CD4-positive, alpha-beta T cell treated with Interleukin-6 for 4 hours (primary cell): ENCODE measurements around the gene RPTOR.
A peak's percentile ranks its signal among the peaks of the same experiment; 100 is the strongest.
"Not testable (repeated sequence)": the region's sequence is repeated elsewhere in the genome, so short reads cannot be mapped to it uniquely, and the experiment has no call there.

Source experiments
- DNase-seq: peaks from one replicate; pipeline ENCODE4 v3.0.0-alpha.2; 2020; ENCODE audit warnings: mixed read lengths

RPTOR gene

DNA sequence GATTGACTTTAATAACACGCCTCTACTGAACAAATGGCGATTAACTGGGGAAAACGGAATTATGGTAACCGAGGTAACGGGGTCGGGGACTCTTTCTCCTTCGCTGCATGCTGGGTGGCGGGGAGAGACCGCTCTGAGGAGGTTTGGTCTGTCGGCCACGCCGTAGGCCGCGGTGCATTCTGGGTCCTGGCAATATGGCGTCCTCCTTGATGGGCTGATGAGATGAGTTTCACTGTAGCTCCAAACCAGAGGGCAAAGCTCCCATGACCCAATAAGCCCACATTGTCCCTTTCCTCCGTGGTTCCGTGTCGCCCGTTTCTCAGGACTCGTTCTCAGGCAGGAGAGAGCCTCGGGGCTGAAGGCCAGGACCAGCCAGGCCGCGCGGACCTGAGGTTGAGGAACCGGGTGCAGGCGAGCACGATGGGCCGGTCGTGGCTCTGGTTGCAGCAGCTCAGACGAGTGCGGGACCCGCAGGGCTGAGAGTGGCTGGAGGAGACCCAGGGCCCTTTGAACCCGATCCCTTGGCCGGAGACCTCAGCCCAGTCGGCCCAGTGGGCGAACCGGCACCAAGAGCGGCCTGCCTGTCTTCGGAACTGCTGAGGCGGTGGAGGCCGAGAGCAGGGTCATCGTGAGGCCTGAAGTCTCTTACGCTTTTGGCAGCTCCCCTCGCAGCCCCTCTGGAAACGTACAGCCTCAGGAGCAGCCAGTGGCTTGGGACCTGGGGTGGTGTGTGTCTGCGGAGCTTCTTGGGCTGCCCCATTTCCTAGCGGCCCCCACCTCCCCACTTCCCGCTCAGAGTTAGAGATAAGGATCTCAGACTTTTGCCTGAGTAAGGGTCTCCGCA is at the start of gene RPTOR:
TSS of gene RPTOR (plus strand) at position 184 of the 844 bp plus-strand sequence. CDS start 792 bp downstream, outside the sequence.
- peak; percentile 89 for DNase-seq

- no peak for DNase-seq
Observed at GRCh38 chr17:80497726-80498241, 46.9 kb upstream of the RPTOR start.

GRCh38 chr17:80498242-80498919 is 46.3 kb upstream of the RPTOR start:
- DNase-seq, result no peak

DNA sequence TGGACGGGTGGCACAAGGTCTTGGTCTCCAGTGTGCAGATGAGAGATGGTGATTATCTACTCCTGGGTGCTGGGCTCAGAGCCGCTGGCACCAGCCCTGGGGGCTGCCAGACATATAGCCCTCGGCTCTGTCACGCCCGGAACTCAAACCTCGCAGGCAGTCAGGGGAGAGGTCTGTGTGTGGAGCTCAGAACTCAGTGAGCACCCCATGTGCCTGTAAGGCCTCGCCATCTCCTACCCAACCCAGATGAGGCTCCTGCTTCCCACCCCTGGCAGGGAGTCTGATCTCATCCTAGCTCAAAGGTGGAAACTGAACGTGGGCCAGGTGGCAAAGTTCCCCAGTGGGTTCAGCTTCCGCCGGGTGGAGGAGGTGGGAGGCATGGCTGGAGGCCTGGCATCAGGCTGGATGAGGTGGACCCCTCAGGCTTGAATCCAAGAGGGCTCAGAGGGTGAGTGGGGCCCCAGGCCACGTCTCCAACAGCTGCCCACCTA is 45.7 kb upstream of the RPTOR start:
- no peak for DNase-seq

GRCh38 chr17:80499560-80499959 is 45.1 kb upstream of the RPTOR start:
- no peak for DNase-seq

DNA sequence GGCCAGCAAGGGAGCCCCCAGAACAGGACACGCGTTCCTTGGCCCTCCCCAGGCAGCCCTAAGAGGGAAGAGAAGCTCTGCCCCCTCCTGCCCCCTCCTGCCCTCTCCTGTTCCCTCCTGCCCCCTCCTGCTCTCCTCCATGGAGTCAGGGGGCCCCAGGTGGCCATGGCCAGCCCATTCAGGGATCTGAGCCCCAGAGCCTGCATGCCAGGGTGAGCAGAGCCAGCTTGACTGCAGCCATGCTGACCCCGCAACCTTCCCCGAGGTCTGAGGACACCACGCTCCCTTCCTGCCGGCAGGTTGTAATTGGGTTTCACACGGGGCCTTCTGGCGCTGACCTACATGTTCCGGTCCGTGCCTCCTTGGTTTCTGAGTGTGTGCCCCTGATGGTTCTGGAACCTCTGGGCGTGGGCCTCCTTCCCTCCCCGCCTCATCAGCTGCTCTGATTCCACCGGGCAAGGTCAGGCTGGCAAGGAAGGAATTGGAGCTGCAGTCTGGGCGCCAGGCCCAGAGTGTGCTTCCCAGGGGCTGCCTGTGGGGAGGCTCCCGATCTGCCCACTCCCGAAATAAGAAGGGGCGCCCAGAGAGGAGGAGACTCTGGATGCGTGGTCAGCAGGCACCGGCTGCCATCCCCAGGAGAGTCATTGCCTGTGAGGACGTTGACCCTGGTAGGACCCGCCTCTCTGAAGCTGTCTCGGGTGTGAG is 44.5 kb upstream of the RPTOR start:
- no peak for DNase-seq

DNA sequence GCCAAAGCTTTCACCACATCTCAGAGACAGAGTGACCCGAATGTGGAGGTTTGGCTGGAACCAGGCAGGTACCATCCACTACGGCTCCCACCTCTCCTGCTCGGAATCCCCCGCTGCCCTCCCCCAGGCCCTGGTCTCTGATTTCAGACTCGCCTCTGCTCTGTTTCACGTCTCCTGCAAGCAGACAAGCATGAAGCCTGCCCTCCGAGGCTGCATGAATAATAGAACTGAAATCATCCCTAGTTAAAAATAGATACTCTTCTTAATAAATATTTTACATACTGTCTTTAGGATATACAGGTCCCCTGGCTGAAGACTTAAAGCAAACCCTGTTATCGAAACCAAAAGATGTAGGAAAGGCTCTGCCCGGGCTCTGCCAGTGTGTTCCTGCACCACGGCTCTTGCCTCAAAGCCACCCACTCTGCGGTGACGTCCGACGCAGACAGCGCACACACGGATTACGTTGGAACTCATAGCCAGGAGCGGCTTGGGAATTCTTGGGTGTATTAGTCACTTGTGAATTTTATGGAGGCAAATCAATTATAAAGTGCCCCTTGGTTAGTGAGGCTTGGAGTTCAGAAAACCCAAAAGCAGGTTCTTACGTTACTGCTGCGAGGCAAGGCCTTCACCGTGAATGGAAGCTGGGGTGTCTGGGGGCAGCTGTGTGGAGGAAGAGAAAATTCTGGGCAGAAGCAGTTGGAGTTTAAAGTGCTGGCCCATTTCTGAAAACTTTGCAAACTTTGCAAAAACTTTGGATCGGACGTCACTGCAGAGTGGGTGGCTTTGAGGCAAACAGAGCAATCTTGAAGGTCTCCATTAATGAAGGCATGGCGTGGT is 42.7 kb upstream of the RPTOR start:
- DNase-seq, result no peak

DNA sequence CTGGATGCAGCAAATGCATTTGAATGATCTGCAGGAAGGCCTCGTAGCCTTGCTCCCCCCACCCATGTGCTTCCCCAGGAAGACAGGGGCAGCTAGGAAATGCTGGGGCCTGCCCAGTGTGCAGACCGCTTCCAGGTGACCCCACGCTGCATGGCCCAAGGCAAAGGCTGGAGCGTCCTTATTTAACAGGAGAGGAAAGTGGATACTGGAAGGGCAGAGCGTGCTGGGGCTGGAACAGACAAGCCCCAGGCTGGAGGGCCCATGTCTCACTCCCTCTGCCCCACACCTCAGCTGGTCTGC is 42.1 kb upstream of the RPTOR start:
- DNase-seq, result no peak

GRCh38 chr17:80503031-80503430 is 41.6 kb upstream of the RPTOR start:
- DNase-seq, result no peak

GRCh38 chr17:80503921-80504320 is 40.7 kb upstream of the RPTOR start:
- DNase-seq, result no peak

GRCh38 chr17:80504686-80505413 is 39.8 kb upstream of the RPTOR start:
- DNase-seq, result no peak

DNA sequence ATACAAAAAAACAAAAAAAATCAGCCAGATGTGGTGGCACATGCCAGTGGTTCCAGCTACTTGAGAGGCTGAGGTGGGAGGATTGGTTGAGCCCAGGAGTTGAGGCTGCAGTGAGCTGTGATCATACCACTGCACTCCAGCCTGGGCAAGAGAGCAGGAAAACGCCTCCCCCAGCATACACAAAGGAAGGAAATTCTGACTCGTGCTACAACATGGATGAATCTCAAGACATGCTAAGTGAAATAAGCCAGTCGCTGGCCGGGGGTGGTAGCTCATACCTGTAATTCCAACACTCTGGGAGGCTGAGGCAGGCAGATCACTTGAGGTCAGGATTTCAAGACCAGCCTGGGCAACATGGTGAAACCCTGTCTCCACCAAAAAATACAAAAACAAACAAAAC is 37.5 kb upstream of the RPTOR start:
- not testable (repeated sequence) for DNase-seq

DNA sequence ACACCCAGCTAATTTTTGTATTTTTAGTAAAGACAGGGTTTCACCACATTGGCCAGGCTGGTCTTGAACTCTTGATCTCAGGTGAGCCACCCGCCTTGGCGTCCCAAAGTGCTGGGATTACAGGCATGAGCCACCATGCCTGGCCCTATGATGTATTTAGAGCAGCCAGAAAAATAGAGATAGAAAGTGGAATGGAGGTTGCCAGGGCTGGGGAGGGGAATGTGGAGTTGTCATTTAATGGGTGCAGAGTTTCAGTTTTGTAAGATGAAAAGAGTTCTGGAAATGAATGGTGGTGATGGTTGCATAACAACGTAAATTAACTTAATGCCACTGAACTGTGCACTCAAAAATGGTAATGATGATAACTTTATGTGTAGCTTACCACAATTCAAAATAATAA is 36.7 kb upstream of the RPTOR start:
- DNase-seq, result no peak

- DNase-seq, result no peak
Observed at GRCh38 chr17:80509311-80509710, 35.3 kb upstream of the RPTOR start.

DNA sequence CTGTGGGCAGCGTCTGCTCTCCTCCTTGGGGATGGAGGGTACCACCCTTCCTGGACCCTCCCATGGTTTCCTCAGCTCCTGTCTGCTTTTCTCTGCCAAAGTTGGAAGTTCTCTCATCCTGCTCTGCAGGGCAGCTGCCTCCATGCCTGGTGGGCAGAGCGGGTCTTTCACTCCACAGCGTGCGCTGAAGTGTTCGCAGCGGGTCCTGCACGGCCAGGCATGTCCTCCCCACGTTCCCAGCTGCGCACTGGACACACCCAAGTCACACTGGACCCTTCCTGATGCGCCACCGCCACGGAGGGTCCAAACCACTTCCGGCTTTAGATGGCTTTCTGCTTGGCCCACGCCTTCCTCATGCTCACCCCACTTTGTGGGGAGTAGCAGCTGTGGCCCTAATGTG is 34.5 kb upstream of the RPTOR start:
- no peak for DNase-seq

GRCh38 chr17:80510772-80511171 is 33.9 kb upstream of the RPTOR start:
- no peak for DNase-seq

- DNase-seq, result no peak
Observed at GRCh38 chr17:80511222-80512180, 33.1 kb upstream of the RPTOR start.

- DNase-seq, result no peak
Observed at GRCh38 chr17:80512233-80512632, 32.4 kb upstream of the RPTOR start.

DNA sequence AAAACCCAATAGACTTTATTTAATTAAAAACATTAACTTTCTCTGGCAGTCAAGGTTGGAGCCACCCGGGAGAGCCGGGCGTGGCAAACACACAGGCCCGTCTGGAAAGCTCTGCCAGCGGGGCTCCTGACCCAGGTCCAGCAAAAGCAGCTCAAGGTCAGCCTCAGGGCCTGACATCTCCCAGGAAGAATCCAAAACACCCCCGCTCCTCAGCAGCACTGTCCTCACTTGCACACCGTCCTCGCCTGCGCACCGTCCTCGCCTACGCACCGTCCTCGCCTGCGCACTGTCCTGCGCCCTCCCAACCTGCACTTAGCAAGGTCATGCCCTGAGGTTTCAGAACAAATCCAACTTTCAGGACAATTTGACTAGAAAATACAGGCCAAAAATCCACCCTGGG is 31.4 kb upstream of the RPTOR start:
- DNase-seq, result no peak

GRCh38 chr17:80513892-80514291 is 30.7 kb upstream of the RPTOR start:
- no peak for DNase-seq
